ENCODE measurements around the gene UBE2E2. TPM values are rescaled to one million over a fixed set of nuclear protein-coding genes. Genes with fewer than 3 reads are reported as not detected.

Gene UBE2E2
- total and polyA plus RNA-seq, 2 experiments from 2014 or later = 140 to 246 TPM

DNA sequence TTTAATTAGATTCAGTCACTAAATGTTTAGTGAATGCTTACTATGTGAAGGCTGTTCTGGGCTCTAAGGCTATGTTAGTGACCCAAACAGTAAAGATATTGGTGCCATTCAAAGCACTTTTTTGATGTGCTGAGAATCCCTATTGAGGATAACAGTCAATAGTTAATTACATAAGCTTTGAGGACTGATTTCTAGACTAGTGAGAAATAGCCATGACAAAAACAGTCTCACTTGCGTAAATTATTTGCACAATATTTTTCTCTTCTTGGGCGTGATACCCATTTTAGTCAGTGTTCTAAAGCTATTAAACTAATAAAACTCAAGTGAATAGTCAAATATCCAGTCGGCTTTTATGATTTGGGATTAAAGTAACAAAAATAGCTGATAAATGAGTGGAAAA lies 74.6 kb downstream of the UBE2E2 start:
- no peaks in the 10 kb centered on the region for H3K9me3 ChIP-seq (ENCODE audit: low read depth)
- no peak overlapping the region for H3K27ac ChIP-seq
- H3K4me1 ChIP-seq (ENCODE audit: low read depth) = peaks cover 14% of the 10 kb centered on the region
- H3K4me3 ChIP-seq = no peak overlapping the region
- H3K27me3 ChIP-seq = no peaks in the 10 kb centered on the region
- no peak for DNase-seq (ENCODE audit: low read depth in 1 of 2, low spot score in 1 of 2)
- TF ChIP-seq, protein P1, sequence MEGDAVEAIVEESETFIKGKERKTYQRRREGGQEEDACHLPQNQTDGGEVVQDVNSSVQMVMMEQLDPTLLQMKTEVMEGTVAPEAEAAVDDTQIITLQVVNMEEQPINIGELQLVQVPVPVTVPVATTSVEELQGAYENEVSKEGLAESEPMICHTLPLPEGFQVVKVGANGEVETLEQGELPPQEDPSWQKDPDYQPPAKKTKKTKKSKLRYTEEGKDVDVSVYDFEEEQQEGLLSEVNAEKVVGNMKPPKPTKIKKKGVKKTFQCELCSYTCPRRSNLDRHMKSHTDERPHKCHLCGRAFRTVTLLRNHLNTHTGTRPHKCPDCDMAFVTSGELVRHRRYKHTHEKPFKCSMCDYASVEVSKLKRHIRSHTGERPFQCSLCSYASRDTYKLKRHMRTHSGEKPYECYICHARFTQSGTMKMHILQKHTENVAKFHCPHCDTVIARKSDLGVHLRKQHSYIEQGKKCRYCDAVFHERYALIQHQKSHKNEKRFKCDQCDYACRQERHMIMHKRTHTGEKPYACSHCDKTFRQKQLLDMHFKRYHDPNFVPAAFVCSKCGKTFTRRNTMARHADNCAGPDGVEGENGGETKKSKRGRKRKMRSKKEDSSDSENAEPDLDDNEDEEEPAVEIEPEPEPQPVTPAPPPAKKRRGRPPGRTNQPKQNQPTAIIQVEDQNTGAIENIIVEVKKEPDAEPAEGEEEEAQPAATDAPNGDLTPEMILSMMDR (IDR thresholded peaks at IDR 0.05; ENCODE audit: low read depth, low read length) = no peak
- H3K36me3 ChIP-seq = no peaks in the 10 kb centered on the region

DNA sequence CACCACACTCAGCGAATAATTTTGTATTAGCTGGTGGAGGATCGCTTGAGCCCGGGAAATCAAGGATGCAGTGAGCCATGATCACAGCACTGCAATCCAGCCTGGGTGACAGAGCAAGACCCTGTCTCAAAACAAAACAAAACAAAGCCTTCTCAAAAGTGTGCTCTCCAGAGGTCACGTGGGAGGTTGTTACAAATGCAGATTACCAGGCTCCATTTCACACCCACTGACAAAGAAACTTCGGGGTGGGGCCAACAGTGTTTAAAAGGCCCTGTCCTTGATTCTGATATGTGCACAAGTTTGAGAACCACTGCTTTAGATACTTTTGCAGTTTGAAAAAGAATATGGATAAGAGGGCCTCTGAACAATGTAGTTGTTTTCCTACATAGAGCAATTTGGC lies 80.5 kb downstream of the UBE2E2 start:
- Histone ChIP-seq H3K36me3 (no peaks in the 10 kb centered on the region), H3K4me1 (ENCODE audit: low read depth) (no peaks in the 10 kb centered on the region), H3K27ac (no peak overlapping the region), H3K4me3 (no peak overlapping the region), H3K9me3 (ENCODE audit: low read depth) (no peaks in the 10 kb centered on the region), H3K27me3 (no peaks in the 10 kb centered on the region)
- TF ChIP-seq, protein P1 (IDR thresholded peaks at IDR 0.05; ENCODE audit: low read depth, low read length) = no peak
- no peak for DNase-seq (ENCODE audit: low read depth in 1 of 2, low spot score in 1 of 2)

DNA sequence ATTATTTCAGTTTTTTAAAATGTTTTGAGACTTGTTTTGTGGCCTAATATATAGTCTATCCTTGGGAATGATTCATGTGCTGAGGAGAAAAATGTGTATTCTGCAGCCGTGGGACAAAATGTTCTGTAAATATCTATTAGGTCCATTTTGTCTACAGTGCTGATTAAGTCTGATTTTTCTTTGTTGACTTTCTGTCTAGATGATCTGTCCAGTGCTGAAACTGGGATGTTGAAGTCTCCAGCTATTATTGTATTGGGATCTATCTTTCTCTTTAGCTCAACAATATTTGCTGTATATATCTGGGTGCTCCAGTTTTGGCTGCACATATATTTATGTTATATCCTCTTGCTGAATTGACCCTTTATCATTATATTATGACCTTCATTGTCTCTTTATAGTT lies 85.2 kb downstream of the UBE2E2 start:
- no peak overlapping the region for H3K27ac ChIP-seq
- TF ChIP-seq, protein P1 (IDR thresholded peaks at IDR 0.05; ENCODE audit: low read depth, low read length) = no peak
- H3K4me1 ChIP-seq (ENCODE audit: low read depth) = no peaks in the 10 kb centered on the region
- peak; percentile 24 to 33 for DNase-seq (ENCODE audit: low read depth in 1 of 2, low spot score in 1 of 2)
- no peaks in the 10 kb centered on the region for H3K27me3 ChIP-seq
- H3K4me3 ChIP-seq = no peak overlapping the region
- H3K36me3 ChIP-seq = no peaks in the 10 kb centered on the region
- no peaks in the 10 kb centered on the region for H3K9me3 ChIP-seq (ENCODE audit: low read depth)

DNA sequence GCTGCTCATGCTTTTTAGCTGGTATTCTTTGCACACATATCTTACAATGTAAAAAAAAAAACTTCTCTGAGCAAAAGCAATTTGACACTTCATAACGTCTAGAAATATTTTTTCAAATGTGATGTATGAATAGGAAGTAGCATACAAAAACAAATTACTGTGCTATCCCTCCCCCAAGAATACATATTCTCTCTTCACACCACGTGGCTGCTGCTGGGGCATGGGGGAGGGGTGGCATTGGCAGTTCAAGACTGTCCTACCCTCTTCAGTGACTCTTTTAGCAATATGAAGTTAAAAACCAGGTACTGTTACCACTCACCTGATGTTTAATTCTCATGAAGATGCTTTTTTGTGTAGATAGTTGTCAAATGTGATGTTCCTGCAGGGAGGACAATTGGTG lies 85.6 kb downstream of the UBE2E2 start:
- no peaks in the 10 kb centered on the region for H3K4me1 ChIP-seq (ENCODE audit: low read depth)
- no peak overlapping the region for H3K4me3 ChIP-seq
- TF ChIP-seq, protein P1 (IDR thresholded peaks at IDR 0.05; ENCODE audit: low read depth, low read length) = no peak
- H3K27me3 ChIP-seq = no peaks in the 10 kb centered on the region
- H3K9me3 ChIP-seq (ENCODE audit: low read depth) = no peaks in the 10 kb centered on the region
- H3K36me3 ChIP-seq = no peaks in the 10 kb centered on the region
- no peak overlapping the region for H3K27ac ChIP-seq
- DNase-seq (ENCODE audit: low read depth in 1 of 2, low spot score in 1 of 2) = no peak

DNA sequence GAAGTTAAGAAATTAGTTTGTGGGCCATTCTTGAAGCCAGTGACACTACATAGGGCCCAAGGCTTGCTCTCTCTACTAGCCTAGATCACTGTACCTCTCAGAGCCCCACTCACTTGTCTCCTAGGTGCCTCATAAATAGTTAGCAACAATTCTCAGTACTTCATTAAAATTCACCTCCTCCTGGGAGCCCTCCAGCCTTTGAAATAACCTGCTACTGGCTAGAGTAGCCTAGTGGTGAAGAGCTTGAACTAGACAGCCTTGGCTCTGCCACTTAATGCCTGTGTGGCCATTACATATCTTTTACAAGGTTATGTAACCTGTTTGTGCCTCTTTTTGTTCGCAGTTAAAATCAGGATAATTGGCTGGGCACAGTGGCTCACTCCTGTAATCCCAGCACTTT lies 89.3 kb downstream of the UBE2E2 start:
- H3K4me1 ChIP-seq (ENCODE audit: low read depth) = no peaks in the 10 kb centered on the region
- TF ChIP-seq, protein P1 (IDR thresholded peaks at IDR 0.05; ENCODE audit: low read depth, low read length) = no peak
- no peaks in the 10 kb centered on the region for H3K27me3 ChIP-seq
- H3K4me3 ChIP-seq = no peak overlapping the region
- no peaks in the 10 kb centered on the region for H3K9me3 ChIP-seq (ENCODE audit: low read depth)
- H3K36me3 ChIP-seq = no peaks in the 10 kb centered on the region
- no peak overlapping the region for H3K27ac ChIP-seq
- no peak for DNase-seq (ENCODE audit: low read depth in 1 of 2, low spot score in 1 of 2)
